GM18508 (cell line): Measurements from ENCODE around the gene KCNJ6.
"Not testable (repeated sequence)": the region's sequence is repeated elsewhere in the genome, so short reads cannot be mapped to it uniquely, and the experiment has no call there.

ENCODE experiments used
- ATAC-seq: cut with Tn5 transposase; IDR thresholded peaks from one replicate; pipeline ENCODE4 v1.9.1; 2021; ENCODE audit warnings: moderate number of reproducible peaks; ENCODE audit not compliant: insufficient read depth, unreplicated experiment

KCNJ6 gene

GRCh38 chr21:37658817-37659458 lies 257.3 kb downstream of the KCNJ6 start:
- no peak for ATAC-seq

- no peak for ATAC-seq
These were observed 258.0 kb downstream of the KCNJ6 start for GRCh38 chr21:37658121-37658816.

GRCh38 chr21:37656899-37657298 lies 259.4 kb downstream of the KCNJ6 start:
- ATAC-seq = no peak

- no peak for ATAC-seq
These were observed 260.5 kb downstream of the KCNJ6 start for GRCh38 chr21:37655611-37656300.

DNA sequence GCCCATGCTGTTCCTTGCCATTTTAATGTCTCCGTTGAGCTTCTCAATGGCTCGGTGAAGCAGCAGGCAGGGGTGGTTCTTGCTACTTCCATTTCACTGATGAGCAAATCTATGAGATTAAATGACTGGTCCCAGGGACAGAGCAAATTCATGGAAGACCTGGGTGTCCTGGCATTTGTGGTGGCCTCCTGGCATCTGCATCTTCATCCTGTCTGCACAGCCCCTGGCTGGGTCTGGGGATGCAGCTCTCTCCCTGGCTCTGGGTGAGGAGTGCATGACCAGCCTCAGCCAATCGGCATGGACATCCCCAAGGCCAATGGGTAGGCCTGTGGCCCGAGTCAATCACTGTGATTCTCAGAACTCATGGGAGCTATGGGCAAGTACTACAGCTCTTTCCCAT lies 261.7 kb downstream of the KCNJ6 start:
- no peak for ATAC-seq

GRCh38 chr21:37653201-37653600 lies 263.1 kb downstream of the KCNJ6 start:
- ATAC-seq = no peak

GRCh38 chr21:37647781-37648180 lies 268.5 kb downstream of the KCNJ6 start:
- ATAC-seq = no peak

DNA sequence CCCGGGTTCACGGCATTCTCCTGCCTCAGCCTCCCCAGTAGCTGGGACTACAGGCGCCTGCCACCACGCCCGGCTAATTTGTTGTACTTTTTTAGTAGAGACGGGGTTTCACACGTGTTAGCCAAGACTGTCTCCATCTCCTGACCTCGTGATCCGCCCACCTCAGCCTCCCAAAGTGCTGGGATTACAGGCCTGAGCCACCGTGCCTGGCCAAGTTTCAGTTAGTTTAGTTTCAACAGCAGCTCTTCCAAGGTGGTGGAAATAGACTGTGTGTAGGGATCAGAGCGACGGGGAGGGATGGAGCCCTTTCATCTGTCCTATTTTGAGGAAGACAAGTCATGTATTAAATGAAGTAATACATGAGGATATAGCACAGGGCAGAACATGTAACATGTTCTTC lies 269.5 kb downstream of the KCNJ6 start:
- ATAC-seq = not testable (repeated sequence)

- no peak for ATAC-seq
These were observed 270.4 kb downstream of the KCNJ6 start for GRCh38 chr21:37645848-37646247.

DNA sequence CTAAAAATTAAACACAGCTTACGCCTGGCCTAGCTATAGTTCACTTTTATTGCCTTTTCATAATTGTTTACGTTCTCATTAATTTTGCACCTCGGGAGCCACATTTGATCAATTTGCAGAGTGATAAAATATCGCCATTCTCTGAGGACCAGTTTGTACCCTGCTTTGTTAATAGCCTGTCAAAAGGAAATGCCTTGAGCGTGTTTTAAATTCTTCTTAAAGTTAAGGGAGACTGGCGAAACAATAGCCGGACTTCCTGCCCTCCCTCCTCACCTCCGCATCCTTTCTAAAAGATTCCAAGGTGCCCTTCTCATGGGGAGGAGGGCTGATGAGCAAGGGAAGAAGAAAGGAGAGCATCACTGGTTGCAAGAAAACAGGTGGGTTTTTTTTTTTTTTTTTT lies 271.6 kb downstream of the KCNJ6 start:
- no peak for ATAC-seq

DNA sequence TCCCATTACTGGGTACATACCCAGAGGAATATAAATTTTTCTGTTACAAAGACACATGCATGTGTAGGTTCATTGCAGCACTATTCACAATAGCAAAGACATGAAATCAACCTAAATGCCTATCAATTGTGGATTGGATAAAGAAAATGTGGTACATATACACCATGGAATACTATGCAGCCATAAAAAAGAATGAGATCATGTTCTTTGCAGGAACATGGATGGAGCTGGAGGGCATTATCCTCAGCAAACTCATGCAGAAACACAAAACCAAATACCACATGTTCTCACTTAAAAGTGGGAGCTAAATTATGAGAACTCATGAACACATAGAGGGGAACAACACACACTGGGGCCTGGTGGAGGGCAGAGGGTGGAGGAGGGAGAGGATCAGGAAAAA lies 272.4 kb downstream of the KCNJ6 start:
- ATAC-seq = not testable (repeated sequence)

DNA sequence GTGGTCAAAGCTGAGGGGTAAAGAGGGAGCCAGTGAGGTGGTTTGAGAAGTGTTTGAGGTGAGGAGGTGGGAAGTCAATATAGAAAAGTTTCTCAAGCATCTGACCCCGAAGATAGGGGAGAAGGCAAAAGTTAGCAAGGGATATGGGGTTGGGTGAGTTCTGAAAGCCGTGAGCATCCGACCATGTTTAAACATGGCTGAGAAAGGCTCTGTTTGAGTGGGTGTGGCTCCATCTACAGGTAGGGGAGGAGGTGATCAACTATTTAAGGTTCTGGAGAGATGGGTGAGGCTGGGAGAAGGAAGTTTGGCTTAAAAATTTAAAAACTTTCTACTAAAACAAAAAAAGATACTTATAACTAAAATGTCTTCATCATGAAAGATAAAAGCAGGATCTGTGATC lies 273.8 kb downstream of the KCNJ6 start:
- no peak for ATAC-seq

- no peak for ATAC-seq
These were observed 276.5 kb downstream of the KCNJ6 start for GRCh38 chr21:37639756-37640155.

GRCh38 chr21:37636152-37636860 lies 280.0 kb downstream of the KCNJ6 start:
- ATAC-seq = no peak

DNA sequence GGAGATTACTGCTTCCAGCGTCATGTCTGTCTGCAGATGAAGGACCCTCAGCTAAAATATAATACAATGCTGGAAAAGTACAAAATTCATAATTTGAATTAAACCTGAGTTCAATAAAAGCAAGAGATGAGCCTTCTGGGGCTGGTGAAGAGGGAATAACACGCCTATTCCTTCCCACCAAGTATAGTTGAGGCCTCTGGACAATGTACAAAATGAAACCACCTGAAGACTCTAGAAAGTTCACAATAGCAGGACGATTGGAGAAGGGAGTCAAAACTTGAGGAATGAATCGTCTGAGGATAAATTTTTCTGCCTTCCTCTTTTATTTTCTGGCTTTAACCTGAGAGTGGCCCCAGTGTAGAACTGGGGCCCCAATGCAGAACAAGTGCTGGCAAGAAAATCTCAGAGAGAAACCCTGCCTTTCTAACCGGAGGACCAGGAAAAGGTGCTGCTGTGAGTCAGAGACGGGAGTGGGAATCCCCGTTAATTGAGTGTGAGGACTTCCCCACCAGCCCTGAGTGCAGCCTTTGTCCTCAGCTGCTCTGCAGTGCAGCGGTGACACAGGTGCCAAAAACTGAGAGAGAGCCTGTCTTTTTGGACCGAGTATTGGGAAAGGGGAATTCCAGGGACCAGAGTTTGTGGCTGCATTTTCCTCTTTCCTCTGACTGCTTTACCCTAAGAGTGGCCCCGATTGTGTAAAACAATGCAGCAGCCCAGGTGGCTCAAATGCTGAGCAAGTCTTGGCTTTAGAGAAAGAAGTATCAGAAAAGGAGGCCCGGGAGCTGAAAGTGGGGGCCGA lies 284.7 kb downstream of the KCNJ6 start:
- ATAC-seq = no peak

DNA sequence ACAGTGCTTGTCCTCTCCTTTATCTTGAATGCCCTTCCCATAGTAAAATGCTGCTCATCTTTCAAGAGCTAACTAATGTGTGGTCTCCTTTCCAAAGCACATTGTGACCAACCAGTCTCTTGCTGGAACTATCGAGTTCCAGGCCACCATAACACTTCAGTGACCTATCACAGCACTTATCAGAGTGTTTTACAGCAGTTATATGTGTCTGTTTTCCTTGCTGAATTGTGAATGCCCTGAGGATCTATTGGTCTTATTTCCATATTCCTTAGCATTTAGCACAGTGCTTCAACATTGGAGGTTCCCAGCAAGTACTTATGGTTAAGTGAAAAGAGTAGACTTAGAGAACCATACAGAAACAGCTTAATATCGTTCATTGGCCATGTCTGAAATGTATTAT lies 285.4 kb downstream of the KCNJ6 start:
- ATAC-seq = no peak

- ATAC-seq = no peak
These were observed 287.9 kb downstream of the KCNJ6 start for GRCh38 chr21:37628362-37628761.

DNA sequence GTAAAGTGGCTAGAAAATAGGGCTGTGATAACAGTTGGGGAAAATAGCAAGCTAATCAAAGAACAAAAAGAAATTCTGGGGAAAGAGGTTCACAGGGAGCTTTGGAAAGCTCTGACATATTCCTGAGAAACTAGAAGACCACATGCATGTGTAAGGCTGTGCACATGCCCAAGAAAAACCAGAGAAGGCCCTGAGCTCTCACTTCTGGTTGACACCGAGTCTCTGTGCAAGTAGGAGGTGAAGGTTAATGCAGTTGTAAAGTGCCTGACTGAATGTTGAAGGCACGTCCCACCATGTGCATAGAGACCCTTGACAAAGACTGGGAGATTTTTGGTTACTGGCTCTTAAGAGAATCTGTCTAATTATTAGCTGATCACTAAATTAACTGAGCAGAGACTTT lies 288.7 kb downstream of the KCNJ6 start:
- ATAC-seq = no peak

GRCh38 chr21:37627074-37627473 lies 289.2 kb downstream of the KCNJ6 start:
- no peak for ATAC-seq

DNA sequence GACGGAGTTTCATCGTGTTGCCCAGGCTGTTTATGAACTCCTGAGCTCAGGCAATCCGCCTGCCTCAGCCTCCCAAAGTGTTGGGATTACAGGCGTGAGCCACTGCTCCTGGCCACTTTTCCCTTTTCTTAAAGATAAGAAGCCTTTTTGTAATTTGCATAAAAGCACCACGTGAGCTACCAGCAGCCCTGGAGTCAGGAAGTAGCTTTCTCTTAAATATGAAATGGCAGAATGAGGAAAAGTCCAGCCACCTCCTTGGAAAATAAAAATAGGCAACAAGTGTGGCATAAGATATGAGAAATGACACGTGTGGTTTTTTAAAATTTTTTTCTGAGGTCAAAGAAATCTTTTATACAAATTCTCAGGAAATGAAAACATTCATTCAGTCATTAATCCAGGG lies 289.9 kb downstream of the KCNJ6 start:
- no peak for ATAC-seq
